Breast epithelium (tissue), 3 donors: ENCODE data around the gene CMSS1.

Experiments
- CTCF ChIP-seq, 3 donors: fragments of 450-650 bp; IDR thresholded peaks; one replicate each; pipeline ENCODE4 v1.5.1; 2016 to 2017; ENCODE audit warnings: antibody characterized with exemption in 3 of 3, mild to moderate bottlenecking in 3 of 3, moderate library complexity in 3 of 3
- POLR2A ChIP-seq: fragments of 450-650 bp; IDR thresholded peaks from one replicate; pipeline ENCODE4 v1.6.1; 2016; ENCODE audit warnings: antibody characterized with exemption, mild to moderate bottlenecking, moderate library complexity
- POLR2AphosphoS5 ChIP-seq, 3 donors: sonication (generic); formaldehyde crosslinking; IDR thresholded peaks; one replicate each; pipeline ENCODE4 v1.6.1; 2017; ENCODE audit warnings: antibody characterized with exemption in 3 of 3

GRCh38 chr3:100209948-100210771, 392.5 kb downstream of the CMSS1 start:
- TF ChIP-seq POLR2AphosphoS5 (IDR thresholded peaks at IDR 0.05) (no peak), CTCF (IDR thresholded peaks at IDR 0.05) (no peak), POLR2A (no peak)
